ACC112 (cell line): ENCODE measurements around the gene PODXL2.
"Not testable (repeated sequence)": the region's sequence is repeated elsewhere in the genome, so short reads cannot be mapped to it uniquely, and the experiment has no call there.

Experiments
- H2AFZ ChIP-seq: fragments of 200-600 bp; sonication (generic); one replicate; pipeline ENCODE4 v1.6.0; 2017; ENCODE audit warnings: antibody characterized with exemption, low read length; ENCODE audit not compliant: unreplicated experiment
- H3K27ac ChIP-seq: fragments of 200-600 bp; sonication (generic); 2 replicates; pipeline ENCODE4 v1.5.1; 2014; ENCODE audit warnings: low read depth, mild to moderate bottlenecking, antibody characterized with exemption, low read length, moderate library complexity
- H3K27me3 ChIP-seq: fragments of 200-600 bp; sonication (generic); 2 replicates; pipeline ENCODE4 v1.6.1; 2014; ENCODE audit warnings: mild to moderate bottlenecking, antibody characterized with exemption, low read length, moderate library complexity, mixed read lengths; ENCODE audit not compliant: insufficient read depth
- H3K36me3 ChIP-seq: fragments of 200-600 bp; sonication (generic); 2 replicates; pipeline ENCODE4 v1.6.1; 2016; ENCODE audit warnings: mild to moderate bottlenecking, antibody characterized with exemption, low read length, moderate library complexity, mixed read lengths; ENCODE audit not compliant: insufficient read depth
- H3K4me1 ChIP-seq: fragments of 200-600 bp; sonication (generic); one replicate; pipeline ENCODE4 v1.6.1; 2016; ENCODE audit warnings: low read length, mixed read lengths; ENCODE audit not compliant: insufficient read depth, unreplicated experiment, control insufficient read depth
- H3K4me3 ChIP-seq: fragments of 200-600 bp; sonication (generic); 2 replicates; pipeline ENCODE4 v1.5.1; 2014; ENCODE audit warnings: mild to moderate bottlenecking, low read depth, low read length
- H3K79me2 ChIP-seq: fragments of 200-600 bp; sonication (generic); one replicate; pipeline ENCODE4 v1.6.0; 2016; ENCODE audit warnings: low read length; ENCODE audit not compliant: control insufficient read depth, unreplicated experiment, insufficient read depth

Gene PODXL2

DNA sequence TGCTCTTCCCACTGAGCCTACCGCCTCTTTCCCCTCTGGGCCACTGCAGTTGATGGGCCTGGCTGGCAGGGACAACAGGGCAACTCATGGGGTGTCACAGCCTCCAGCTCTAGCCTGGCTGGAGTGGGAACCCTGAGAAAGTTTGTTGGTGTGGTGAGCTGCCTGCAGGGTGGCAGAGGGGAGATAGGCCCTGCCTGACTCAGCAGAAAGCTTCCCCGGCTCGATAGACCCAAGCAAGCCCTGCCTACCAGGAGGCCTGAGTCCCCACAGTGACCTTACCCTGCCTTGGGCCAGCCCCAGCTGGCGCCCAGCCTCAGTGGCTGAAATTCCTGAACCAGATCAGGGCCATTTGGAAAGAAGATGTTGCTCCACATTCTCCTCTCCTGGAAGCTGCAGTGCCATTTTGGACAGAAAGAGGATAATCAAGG is 73.2 kb downstream of the PODXL2 start:
- Histone ChIP-seq H3K79me2 (no peaks in the 10 kb centered on the region), H3K27ac (no peak overlapping the region), H3K4me3 (no peak overlapping the region), H3K27me3 (no peaks in the 10 kb centered on the region), H3K36me3 (peaks cover 10% of the 10 kb centered on the region; the same call in 1 of the 2 replicates), H2AFZ (no peak overlapping the region), H3K4me1 (peaks cover 28% of the 10 kb centered on the region)

DNA sequence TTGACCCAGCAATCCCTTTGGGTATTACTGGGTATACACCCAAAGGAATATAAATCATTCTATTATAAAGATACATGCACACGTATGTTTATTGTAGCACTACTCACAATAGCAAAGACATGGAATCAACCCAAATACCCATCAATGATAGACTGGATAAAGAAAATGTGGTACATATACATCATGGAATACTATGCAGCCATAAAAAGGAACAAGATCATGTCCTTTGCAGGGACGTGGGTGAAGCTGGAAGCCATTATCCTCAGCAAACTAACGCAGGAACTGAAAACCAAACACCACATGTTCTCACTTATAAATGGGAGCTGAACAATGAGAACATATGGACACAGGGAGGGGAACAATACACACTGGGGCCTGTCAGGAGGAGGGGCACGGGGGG is 75.9 kb downstream of the PODXL2 start:
- not testable (repeated sequence) for H3K79me2 ChIP-seq, H3K4me1 ChIP-seq, H3K27ac ChIP-seq, H3K4me3 ChIP-seq, H3K27me3 ChIP-seq, H2AFZ ChIP-seq
- H3K36me3 ChIP-seq: peaks cover 10% of the 10 kb centered on the region; the same call in 1 of the 2 replicates

DNA sequence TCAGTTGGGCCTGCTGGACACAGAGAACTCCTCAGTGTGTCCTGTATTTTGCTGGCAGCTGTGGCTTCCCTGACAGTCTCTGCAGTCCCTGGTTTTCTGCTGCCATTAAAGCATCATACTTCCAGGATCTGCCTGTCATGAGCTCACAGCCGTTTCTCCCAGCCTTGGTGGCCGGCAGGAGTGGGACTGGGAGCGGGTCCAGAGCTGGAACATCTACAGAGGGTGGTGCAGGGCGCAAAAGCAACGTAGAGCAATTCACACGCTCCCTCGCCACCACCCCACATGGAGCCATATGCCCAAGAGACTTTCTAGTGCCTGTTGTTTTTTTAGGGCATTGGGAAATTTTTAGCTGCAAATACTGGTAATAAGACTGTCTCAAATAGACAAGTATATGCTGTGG is 77.3 kb downstream of the PODXL2 start:
- H3K79me2 ChIP-seq: no peaks in the 10 kb centered on the region
- H3K4me1 ChIP-seq: peaks cover 3% of the 10 kb centered on the region
- peaks cover 10% of the 10 kb centered on the region; the same call in 1 of the 2 replicates for H3K36me3 ChIP-seq
- no peak overlapping the region for H3K4me3 ChIP-seq
- no peak overlapping the region for H3K27ac ChIP-seq
- no peaks in the 10 kb centered on the region for H3K27me3 ChIP-seq
- H2AFZ ChIP-seq: no peak overlapping the region

DNA sequence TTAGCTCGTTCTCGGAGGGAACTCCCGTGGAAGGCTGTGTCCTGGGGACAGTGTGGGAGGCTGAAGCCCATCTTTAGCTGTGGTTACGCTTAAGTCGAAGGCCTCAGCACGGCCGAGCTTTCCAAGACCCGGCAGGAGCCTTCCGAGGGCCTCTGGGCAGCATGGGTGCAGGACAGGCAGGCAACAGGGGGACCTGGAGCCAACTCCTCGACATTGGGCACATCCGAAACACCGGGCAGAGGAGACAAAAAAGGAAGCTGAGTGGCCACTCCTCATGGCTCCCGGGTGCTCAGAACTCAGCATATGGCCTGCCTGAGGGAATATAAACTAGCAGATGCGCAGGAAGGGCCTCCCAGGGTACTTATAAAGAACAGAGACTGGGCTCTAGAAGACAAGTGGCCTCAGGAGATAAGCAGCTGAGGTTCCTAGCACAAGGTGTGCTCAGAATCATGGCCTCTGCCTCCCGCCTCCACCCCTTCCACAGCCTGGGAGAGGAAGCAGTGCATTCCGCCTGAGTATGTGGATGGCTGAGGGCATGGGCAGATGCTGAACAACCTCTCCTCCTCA is 77.9 kb downstream of the PODXL2 start:
- Histone ChIP-seq H3K27me3 (no peaks in the 10 kb centered on the region), H3K4me3 (no peak overlapping the region), H3K36me3 (peaks cover 10% of the 10 kb centered on the region; the same call in 1 of the 2 replicates), H2AFZ (no peak overlapping the region), H3K4me1 (peaks cover 3% of the 10 kb centered on the region), H3K27ac (no peak overlapping the region), H3K79me2 (no peaks in the 10 kb centered on the region)

DNA sequence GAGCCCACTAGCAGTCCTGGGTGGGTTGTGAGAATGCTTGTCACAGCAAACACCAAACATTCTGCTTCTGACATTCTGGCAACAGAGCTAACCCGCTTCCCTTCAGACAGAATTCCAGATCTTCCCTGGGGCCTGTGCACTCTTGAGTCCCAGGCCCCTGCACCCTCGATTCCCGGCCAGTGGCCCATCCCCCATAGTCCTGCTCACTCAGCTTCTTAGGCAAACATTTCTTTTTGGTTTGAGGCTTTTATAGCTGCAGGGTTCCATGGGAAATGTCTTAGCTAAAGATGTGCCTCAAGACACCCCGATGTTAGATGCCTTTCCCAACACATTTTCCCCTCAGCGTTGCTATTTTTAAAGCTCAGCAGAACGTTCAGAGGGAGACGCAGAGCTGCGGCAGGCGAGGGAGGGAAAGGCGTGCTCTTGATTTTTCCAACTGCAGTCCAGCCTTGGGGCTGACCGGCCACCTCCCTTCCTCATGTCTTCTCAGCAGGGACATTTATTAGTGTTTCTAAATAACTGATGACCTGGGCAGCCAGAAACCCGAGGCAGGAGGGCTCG is 78.9 kb downstream of the PODXL2 start:
- Histone ChIP-seq H3K27me3 (no peaks in the 10 kb centered on the region), H2AFZ (no peak overlapping the region), H3K4me3 (no peak overlapping the region), H3K4me1 (no peaks in the 10 kb centered on the region), H3K79me2 (no peaks in the 10 kb centered on the region), H3K27ac (no peak overlapping the region), H3K36me3 (peaks cover 10% of the 10 kb centered on the region; the same call in 1 of the 2 replicates)

DNA sequence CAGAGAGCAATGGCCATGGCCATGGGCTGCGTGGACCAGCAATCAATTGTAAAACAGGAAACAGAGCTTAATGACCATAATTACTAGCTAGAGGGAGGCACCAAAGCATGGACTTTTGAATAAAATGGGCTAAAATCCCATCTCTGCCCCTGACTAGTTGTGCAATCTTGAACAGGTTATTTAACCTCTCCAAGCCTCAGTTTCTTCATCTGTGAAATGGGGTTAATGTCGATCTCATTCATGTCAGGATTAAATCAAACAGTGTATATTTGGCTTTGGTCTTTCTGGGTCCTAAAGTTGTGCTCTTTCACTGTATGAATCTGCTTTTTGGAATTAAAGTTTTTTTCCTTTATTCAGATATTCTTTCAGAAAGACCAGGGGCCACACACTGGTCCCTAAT is 79.9 kb downstream of the PODXL2 start:
- H2AFZ ChIP-seq: no peak overlapping the region
- peaks cover 3% of the 10 kb centered on the region; the same call in 1 of the 2 replicates for H3K36me3 ChIP-seq
- H3K4me3 ChIP-seq: no peak overlapping the region
- H3K79me2 ChIP-seq: no peaks in the 10 kb centered on the region
- H3K4me1 ChIP-seq: no peaks in the 10 kb centered on the region
- no peaks in the 10 kb centered on the region for H3K27me3 ChIP-seq
- H3K27ac ChIP-seq: no peak overlapping the region

DNA sequence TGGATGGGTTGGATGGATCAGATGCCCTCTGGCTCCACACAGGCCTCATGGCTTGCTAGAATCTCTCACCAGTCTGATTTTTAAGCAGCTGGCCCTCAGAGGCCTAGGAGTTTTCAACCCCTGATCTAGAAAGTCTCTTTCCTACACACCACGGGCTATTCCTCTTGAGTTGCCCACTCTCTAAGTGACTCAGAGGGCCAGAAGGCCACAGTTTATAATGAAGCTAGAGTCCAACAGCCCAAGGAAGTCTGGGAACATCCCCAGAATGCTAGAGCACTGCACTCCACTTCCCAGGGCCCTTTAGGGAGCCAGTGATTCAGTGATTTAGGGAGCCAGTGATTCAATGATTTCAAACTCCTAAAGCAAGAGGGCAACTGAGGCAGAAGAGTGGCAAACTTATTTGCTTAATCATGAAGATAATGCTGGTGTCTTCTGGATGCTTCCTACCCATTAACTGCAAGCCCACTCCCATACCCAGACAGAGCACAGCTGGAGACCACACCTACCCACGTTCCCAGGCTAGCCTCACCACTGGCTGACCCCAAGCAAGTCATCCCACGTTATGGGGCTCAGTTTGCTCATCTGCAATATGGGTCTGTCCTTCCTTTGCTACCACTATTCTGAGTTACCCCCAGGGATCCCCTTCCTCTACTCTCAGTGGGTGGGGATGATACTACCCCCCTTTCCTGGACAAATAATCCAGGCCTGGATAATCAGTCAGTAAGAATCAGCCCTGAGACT is 80.5 kb downstream of the PODXL2 start:
- H3K36me3 ChIP-seq: peaks cover 2% of the 10 kb centered on the region; the same call in 1 of the 2 replicates
- H3K4me3 ChIP-seq: no peak overlapping the region
- H3K27me3 ChIP-seq: no peaks in the 10 kb centered on the region
- H3K79me2 ChIP-seq: no peaks in the 10 kb centered on the region
- H3K27ac ChIP-seq: no peak overlapping the region
- H3K4me1 ChIP-seq: no peaks in the 10 kb centered on the region
- H2AFZ ChIP-seq: no peak overlapping the region

DNA sequence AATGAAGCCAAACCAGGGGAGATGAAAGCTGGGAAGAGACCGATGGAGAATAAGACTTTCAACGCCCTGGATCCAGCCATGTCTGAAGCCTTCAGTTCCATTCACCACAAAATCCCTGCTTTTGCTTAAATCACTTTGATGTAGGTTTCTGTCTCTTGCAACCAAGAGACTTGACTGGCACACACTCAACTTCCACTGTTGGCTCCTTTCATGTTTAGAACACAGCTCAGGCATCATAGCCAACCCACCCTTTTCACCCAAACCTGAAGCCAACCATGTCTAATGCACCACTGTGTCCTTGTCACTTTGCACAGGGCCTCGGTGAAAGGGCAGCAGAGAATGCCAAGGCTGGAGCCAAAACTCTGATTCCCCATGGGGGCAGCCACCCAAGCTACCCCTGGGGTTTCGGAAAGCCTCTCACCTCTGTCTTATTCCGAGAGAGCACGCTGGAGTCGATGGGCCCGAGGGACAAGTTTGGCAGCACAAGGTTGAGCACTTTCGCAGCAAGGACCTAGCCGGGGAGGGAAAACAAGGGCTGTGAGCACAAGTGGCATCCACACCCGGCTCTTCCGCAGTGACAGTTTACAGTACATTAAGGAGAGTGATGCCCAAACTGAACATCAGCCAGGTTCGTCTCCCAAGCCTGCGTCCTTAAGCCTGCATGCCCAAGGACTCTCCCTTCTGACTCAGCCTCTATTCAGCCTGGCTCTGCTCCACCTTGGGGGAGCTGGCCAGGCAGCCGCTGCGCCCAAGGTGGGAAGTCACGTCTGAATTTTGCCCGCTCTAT is 81.4 kb downstream of the PODXL2 start:
- no peaks in the 10 kb centered on the region for H3K79me2 ChIP-seq
- H2AFZ ChIP-seq: no peak overlapping the region
- H3K36me3 ChIP-seq: no peaks in the 10 kb centered on the region
- no peak overlapping the region for H3K4me3 ChIP-seq
- H3K4me1 ChIP-seq: no peaks in the 10 kb centered on the region
- H3K27ac ChIP-seq: no peak overlapping the region
- no peaks in the 10 kb centered on the region for H3K27me3 ChIP-seq

DNA sequence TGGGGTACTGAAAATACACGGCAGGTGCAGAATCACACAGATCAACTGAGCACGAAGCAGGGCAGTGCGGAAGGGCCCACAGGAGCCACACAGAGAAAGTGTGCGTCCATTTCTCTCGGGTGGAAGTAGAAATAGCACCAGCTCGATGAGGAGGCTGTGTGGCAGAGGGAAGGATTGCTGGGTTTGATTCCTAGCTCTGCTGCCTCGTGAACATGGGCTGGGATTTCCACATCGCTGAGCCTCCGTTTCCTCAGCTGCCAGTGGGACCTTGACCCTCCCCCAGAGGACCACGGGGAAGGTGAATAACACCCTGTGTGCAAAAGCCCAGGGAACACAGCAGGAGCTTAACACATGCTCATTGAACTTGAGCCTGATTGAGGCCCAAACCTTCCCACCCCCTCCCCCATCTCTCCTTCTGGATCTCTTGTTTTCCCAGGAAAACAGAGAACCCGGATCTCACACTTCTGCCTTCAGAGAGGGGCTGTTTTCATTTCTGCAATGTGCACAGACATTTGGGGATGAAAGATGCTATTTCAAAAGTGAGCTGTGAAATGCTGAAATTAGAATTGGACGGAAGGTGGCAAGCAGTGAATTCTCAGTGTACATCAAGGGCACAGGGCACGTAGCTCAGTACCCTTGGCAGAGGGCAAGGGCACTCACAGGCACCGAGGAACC is 82.2 kb downstream of the PODXL2 start:
- no peaks in the 10 kb centered on the region for H3K36me3 ChIP-seq
- no peaks in the 10 kb centered on the region for H3K4me1 ChIP-seq
- H3K4me3 ChIP-seq: no peak overlapping the region
- no peaks in the 10 kb centered on the region for H3K27me3 ChIP-seq
- H3K27ac ChIP-seq: no peak overlapping the region
- no peak overlapping the region for H2AFZ ChIP-seq
- H3K79me2 ChIP-seq: no peaks in the 10 kb centered on the region

DNA sequence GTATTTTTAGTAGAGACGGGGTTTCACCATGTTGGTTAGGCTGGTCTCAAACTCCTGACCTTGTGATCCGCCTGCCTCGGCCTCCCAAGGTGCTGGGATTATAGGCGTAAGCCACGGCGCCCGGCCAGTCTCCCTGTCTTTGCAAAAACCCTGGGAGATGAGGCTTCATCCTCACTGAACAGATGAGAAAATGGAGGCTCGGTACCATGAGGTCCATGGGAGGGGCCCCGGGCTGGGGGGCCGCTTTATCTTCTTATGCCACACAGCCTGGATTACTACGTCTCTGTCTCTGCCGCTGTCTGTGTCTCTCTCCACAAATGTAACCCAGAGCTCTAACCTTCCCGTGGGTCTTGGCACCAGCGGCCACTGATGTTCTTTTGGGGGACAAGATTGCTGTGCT is 82.9 kb downstream of the PODXL2 start:
- Histone ChIP-seq H3K36me3 (no peaks in the 10 kb centered on the region), H3K27me3 (no peaks in the 10 kb centered on the region), H2AFZ (no peak overlapping the region), H3K4me3 (no peak overlapping the region), H3K79me2 (no peaks in the 10 kb centered on the region), H3K4me1 (no peaks in the 10 kb centered on the region), H3K27ac (no peak overlapping the region)
